Activated CD4-positive, alpha-beta T cell treated with anti-CD3 and anti-CD28 coated beads for 48 hours (primary cell): Measurements from ENCODE around the gene FBXO34.

Experiments used
- DNase-seq: peaks from one replicate; pipeline ENCODE4 v3.0.0-alpha.2; 2020

The FBXO34 gene

GRCh38 chr14:55384536-55384935 lies 113.3 kb downstream of the FBXO34 start:
- DNase-seq = no peak

- DNase-seq = peak; percentile 27
Observed at GRCh38 chr14:55386037-55386808, 115.0 kb downstream of the FBXO34 start.

GRCh38 chr14:55387121-55387520 lies 115.9 kb downstream of the FBXO34 start:
- DNase-seq = no peak

- no peak for DNase-seq
Observed at GRCh38 chr14:55388160-55388559, 116.9 kb downstream of the FBXO34 start.

- no peak for DNase-seq
Observed at GRCh38 chr14:55389330-55389729, 118.1 kb downstream of the FBXO34 start.

- no peak for DNase-seq
Observed at GRCh38 chr14:55398679-55399078, 127.5 kb downstream of the FBXO34 start.

- DNase-seq = no peak
Observed at GRCh38 chr14:55399183-55399582, 128.0 kb downstream of the FBXO34 start.

- DNase-seq = no peak
Observed at GRCh38 chr14:55399852-55400251, 128.6 kb downstream of the FBXO34 start.

GRCh38 chr14:55401751-55402150 lies 130.5 kb downstream of the FBXO34 start:
- no peak for DNase-seq
